Testis (tissue), 2 donors: ENCODE data around the gene EPHA7.

ENCODE experiments used
- CTCF ChIP-seq, 3 experiments: fragments of 450-650 bp in 2 of 3; fragments of 200-600 bp in 1 of 3; sonication (generic) in 1 of 3; IDR thresholded peaks; one replicate each; pipeline ENCODE4 v1.5.1; 2016 to 2019; ENCODE audit warnings: antibody characterized with exemption in 3 of 3, mild to moderate bottlenecking in 2 of 3, moderate library complexity in 1 of 3
- POLR2A ChIP-seq: fragments of 450-650 bp; IDR thresholded peaks from one replicate; pipeline ENCODE4 v1.6.1; 2017; ENCODE audit warnings: antibody characterized with exemption, mild to moderate bottlenecking, moderate library complexity

- TF ChIP-seq POLR2A, result no peak
- TF ChIP-seq CTCF (IDR thresholded peaks at IDR 0.05), result no peak
Measured at GRCh38 chr6:93209358-93209757, 210.0 kb downstream of the EPHA7 start.
